ENCODE results near the gene SEMA3F. TPM values are rescaled to one million over a fixed set of nuclear protein-coding genes. Genes with fewer than 3 reads are reported as not detected.

SEMA3F gene
- total RNA-seq, 1 experiment from 2014 or later, result 34.0 TPM

- CTCF ChIA-PET, result interaction anchor here (1.5 kb wide), 1 partner anchor 69 kb away, joined by 4 read pairs; no protein-coding TSS in a partner anchor
- Histone ChIP-seq H3K79me2 (ENCODE audit: low read depth) (no peaks in the 10 kb centered on the region), H3F3A (ENCODE audit: insufficient read depth, low read depth) (0 out of 2 replicates have a peak, but pooled peaks cover 2% of the 10 kb centered on the region), H3K27ac (no peak overlapping the region), H3K36me3 (ENCODE audit: low read depth) (no peaks in the 10 kb centered on the region), H3K4me1 (replicated peaks; ENCODE audit: insufficient read depth) (0 out of 2 replicates have a peak, but pooled peaks cover 7% of the 10 kb centered on the region), H3K4me3 (no peak overlapping the region), H3K27me3 (ENCODE audit: insufficient read depth, low read depth) (no peaks in the 10 kb centered on the region), H3K4me2 (no peak overlapping the region), H4K20me1 (ENCODE audit: insufficient read depth) (no peaks in the 10 kb centered on the region), H2AFZ (no peak overlapping the region), H3K9me2 (ENCODE audit: insufficient read depth) (no peaks in the 10 kb centered on the region), H3K9me3 (ENCODE audit: insufficient read depth, low read depth) (no peaks in the 10 kb centered on the region)
- intact Hi-C loops (cut with micrococcal nuclease; ENCODE audit: unreplicated experiment), result loop anchor here (2.0 kb wide), 2 partner anchors 350 to 422 kb away; no protein-coding TSS in a partner anchor
- no TSS peak for BruUV-seq (replicated peaks)
- peak; percentile 91 for TF ChIP-seq CTCF (conservative IDR thresholded peaks at IDR 0.05)
- TF ChIP-seq EZH2 (IDR thresholded peaks at IDR 0.05; ENCODE audit: low read depth), result no peak
- peak; percentile 47 to 78 for DNase-seq
- POLR2A ChIA-PET (ENCODE audit: unreplicated experiment), result interaction anchor here (0.6 kb wide), 2 partner anchors 80 to 187 kb away, joined by 4 to 9 read pairs; no protein-coding TSS in a partner anchor
These were observed 37.6 kb downstream of the SEMA3F start for GRCh38 chr3:50192689-50193141.

- no TSS peak for BruUV-seq (replicated peaks)
- H3K4me1 ChIP-seq (replicated peaks; ENCODE audit: insufficient read depth), result 0 out of 2 replicates have a peak, but pooled peaks cover 7% of the 10 kb centered on the region
- H3K4me2 ChIP-seq, result no peak overlapping the region
- H3K79me2 ChIP-seq (ENCODE audit: low read depth), result no peaks in the 10 kb centered on the region
- H3K27ac ChIP-seq, result no peak overlapping the region
- no peaks in the 10 kb centered on the region for H3K9me3 ChIP-seq (ENCODE audit: insufficient read depth, low read depth)
- intact Hi-C loops (cut with micrococcal nuclease; ENCODE audit: unreplicated experiment), result loop anchor here (2.0 kb wide), 2 partner anchors 350 to 422 kb away; no protein-coding TSS in a partner anchor
- no peaks in the 10 kb centered on the region for H3K36me3 ChIP-seq (ENCODE audit: low read depth)
- H3K9me2 ChIP-seq (ENCODE audit: insufficient read depth), result no peaks in the 10 kb centered on the region
- no peaks in the 10 kb centered on the region for H4K20me1 ChIP-seq (ENCODE audit: insufficient read depth)
- no peak for DNase-seq
- TF ChIP-seq CTCF (conservative IDR thresholded peaks at IDR 0.05) (no peak), EZH2 (IDR thresholded peaks at IDR 0.05; ENCODE audit: low read depth) (no peak)
- CTCF ChIA-PET, result no interaction called here
- no peak overlapping the region for H2AFZ ChIP-seq
- POLR2A ChIA-PET (ENCODE audit: unreplicated experiment), result no interaction called here
- no peaks in the 10 kb centered on the region for H3K27me3 ChIP-seq (ENCODE audit: insufficient read depth, low read depth)
- H3K4me3 ChIP-seq, result no peak overlapping the region
- H3F3A ChIP-seq (ENCODE audit: insufficient read depth, low read depth), result 0 out of 2 replicates have a peak, but pooled peaks cover 2% of the 10 kb centered on the region
These were observed 38.2 kb downstream of the SEMA3F start for GRCh38 chr3:50193286-50193685.

GRCh38 chr3:50193746-50194127 lies 38.6 kb downstream of the SEMA3F start:
- no peaks in the 10 kb centered on the region for H4K20me1 ChIP-seq (ENCODE audit: insufficient read depth)
- ChIA-PET POLR2A (ENCODE audit: unreplicated experiment) (no interaction called here), CTCF (no interaction called here)
- H3K27me3 ChIP-seq (ENCODE audit: insufficient read depth, low read depth), result no peaks in the 10 kb centered on the region
- no peak overlapping the region for H3K4me3 ChIP-seq
- H3K27ac ChIP-seq, result no peak overlapping the region
- H3F3A ChIP-seq (ENCODE audit: insufficient read depth, low read depth), result 0 out of 2 replicates have a peak, but pooled peaks cover 2% of the 10 kb centered on the region
- DNase-seq, result no peak
- no peak overlapping the region for H3K4me2 ChIP-seq
- intact Hi-C loops (cut with micrococcal nuclease; ENCODE audit: unreplicated experiment), result loop anchor here (1.0 to 2.0 kb wide), 4 partner anchors 33 to 421 kb away; no protein-coding TSS in a partner anchor
- 0 out of 2 replicates have a peak, but pooled peaks cover 7% of the 10 kb centered on the region for H3K4me1 ChIP-seq (replicated peaks; ENCODE audit: insufficient read depth)
- TF ChIP-seq EZH2 (IDR thresholded peaks at IDR 0.05; ENCODE audit: low read depth) (no peak), CTCF (conservative IDR thresholded peaks at IDR 0.05) (no peak)
- no TSS peak for BruUV-seq (replicated peaks)
- H3K9me3 ChIP-seq (ENCODE audit: insufficient read depth, low read depth), result no peaks in the 10 kb centered on the region
- H3K9me2 ChIP-seq (ENCODE audit: insufficient read depth), result no peaks in the 10 kb centered on the region
- no peak overlapping the region for H2AFZ ChIP-seq
- no peaks in the 10 kb centered on the region for H3K79me2 ChIP-seq (ENCODE audit: low read depth)
- no peaks in the 10 kb centered on the region for H3K36me3 ChIP-seq (ENCODE audit: low read depth)

Data from PC-9 (cell line).